ENCODE measurements around the gene CFAP77.

GRCh38 chr9:132479733-132480132 lies 69.7 kb downstream of the CFAP77 start:
- no peak for TF ChIP-seq CTCF (IDR thresholded peaks at IDR 0.05)
- no peak for TF ChIP-seq POLR2AphosphoS5 (IDR thresholded peaks at IDR 0.05)
- no peak for TF ChIP-seq POLR2A (IDR thresholded peaks at IDR 0.05)
